K562 (cell line): ENCODE measurements around the gene ACKR2. TPM values are rescaled to one million over a fixed set of nuclear protein-coding genes. Genes with fewer than 3 reads are reported as not detected.

ENCODE experiments used
- BHLHE40 ChIP-seq: IDR thresholded peaks from 2 replicates; pipeline ENCODE4 v1.6.1; 2011; ENCODE audit warnings: low read length, improper control_type of control experiment
- DPF2 ChIP-seq: fragments of 450-650 bp; IDR thresholded peaks from 2 replicates; pipeline ENCODE4 v1.6.1; 2016
- FOSL1 ChIP-seq: fragments of 200-800 bp; sonication (Bioruptor generic); conservative IDR thresholded peaks from 2 replicates; pipeline ENCODE4 v1.6.1; 2016; ENCODE audit warnings: missing genetic modification characterization, missing compliant biosample characterization
- FOXA3 ChIP-seq, 2 experiments: fragments of 450-650 bp in 1 of 2; sonication (generic) in 1 of 2; formaldehyde crosslinking; IDR thresholded peaks in 1 of 2; conservative IDR thresholded peaks in 1 of 2; 2 replicates each; pipeline versions ENCODE4 v1.4.0 to v1.8.0; 2020 to 2022; ENCODE audit warnings: mild to moderate bottlenecking in 2 of 2, missing genetic modification reagents in 1 of 2
- FOXK1 ChIP-seq: sonication (generic); formaldehyde crosslinking; IDR thresholded peaks from 2 replicates; pipeline ENCODE4 v1.8.0; 2022; ENCODE audit warnings: missing genetic modification reagents, mild to moderate bottlenecking, borderline replicate concordance
- JUNB ChIP-seq: fragments of 450-650 bp; formaldehyde crosslinking; conservative IDR thresholded peaks from 2 replicates; pipeline ENCODE4 v1.4.0; 2020; ENCODE audit warnings: mild to moderate bottlenecking
- KHSRP ChIP-seq: fragments of 450-650 bp; IDR thresholded peaks from 2 replicates; pipeline ENCODE4 v1.6.1; 2017
- MAFG ChIP-seq: fragments of 450-650 bp; conservative IDR thresholded peaks from 2 replicates; pipeline ENCODE4 v1.6.1; 2016; ENCODE audit warnings: missing genetic modification characterization, missing compliant biosample characterization
- MEIS2 ChIP-seq: fragments of 450-650 bp; IDR thresholded peaks from 2 replicates; pipeline ENCODE4 v1.6.1; 2014; ENCODE audit warnings: mild to moderate bottlenecking; ENCODE audit not compliant: partially characterized antibody
- NR2C1 ChIP-seq, 2 experiments: fragments of 450-650 bp; IDR thresholded peaks; 2 replicates each; pipeline ENCODE4 v1.6.1; 2017; ENCODE audit warnings: mild to moderate bottlenecking in 2 of 2, antibody characterized with exemption in 1 of 2, inconsistent platforms in 1 of 2, missing compliant biosample characterization in 1 of 2, missing genetic modification characterization in 1 of 2
- NR4A1 ChIP-seq, 2 experiments: fragments of 250-450 bp in 1 of 2; fragments of 450-650 bp in 1 of 2; sonication (Bioruptor Pico) in 1 of 2; IDR thresholded peaks; 2 replicates each; pipeline versions ENCODE4 v1.4.0 to v1.6.1; 2016 to 2020; ENCODE audit warnings: mild to moderate bottlenecking in 2 of 2, missing compliant biosample characterization in 1 of 2, missing genetic modification characterization in 1 of 2, moderate library complexity in 1 of 2
- NRF1 ChIP-seq, 2 experiments: fragments of 450-650 bp; IDR thresholded peaks in 1 of 2; conservative IDR thresholded peaks in 1 of 2; 2 replicates each; pipeline ENCODE4 v1.6.1; 2014; ENCODE audit warnings: mild to moderate bottlenecking in 2 of 2
- POLR3A ChIP-seq: IDR thresholded peaks from 2 replicates; pipeline ENCODE4 v1.6.1; 2011; ENCODE audit warnings: borderline replicate concordance, mild to moderate bottlenecking, moderate library complexity; ENCODE audit not compliant: insufficient read length, insufficient read depth; ENCODE audit errors: extremely low read depth
- PRPF4 ChIP-seq: fragments of 200-400 bp; formaldehyde crosslinking; IDR thresholded peaks from one replicate; pipeline ENCODE4 v1.6.1; 2017; ENCODE audit warnings: low read length, low read depth, mild to moderate bottlenecking; ENCODE audit not compliant: insufficient read depth, poor library complexity, severe bottlenecking
- RFX1 ChIP-seq: fragments of 450-650 bp; IDR thresholded peaks from 2 replicates; pipeline ENCODE4 v1.6.1; 2016; ENCODE audit warnings: mild to moderate bottlenecking, moderate library complexity
- SMARCE1 ChIP-seq: fragments of 450-650 bp; IDR thresholded peaks from 2 replicates; pipeline ENCODE4 v1.7.1; 2016; ENCODE audit warnings: mild to moderate bottlenecking
- SRF ChIP-seq, 2 experiments: fragments of 250-450, 450-650 bp in 1 of 2; sonication (Bioruptor Pico) in 1 of 2; sonication (generic) in 1 of 2; formaldehyde crosslinking; IDR thresholded peaks; 2 replicates each; pipeline versions ENCODE4 v1.5.0 to v1.5.1; 2020 to 2022; ENCODE audit warnings: mild to moderate bottlenecking in 1 of 2, missing genetic modification reagents in 1 of 2
- STAT5A ChIP-seq: IDR thresholded peaks from 2 replicates; pipeline ENCODE4 v1.6.1; 2012; ENCODE audit warnings: low read length, inconsistent platforms, borderline replicate concordance
- TAF1 ChIP-seq: IDR thresholded peaks from 2 replicates; pipeline ENCODE4 v1.6.1; 2011; ENCODE audit warnings: mild to moderate bottlenecking, low read length, moderate library complexity; ENCODE audit not compliant: insufficient read depth, control insufficient read depth, severe bottlenecking; ENCODE audit errors: extremely low read depth
- ZEB2 ChIP-seq: fragments of 450-650 bp; IDR thresholded peaks from 2 replicates; pipeline ENCODE4 v1.6.1; 2016
- ZFP30 ChIP-seq: fragments of 250-450 bp; sonication (Bioruptor Pico); IDR thresholded peaks from 2 replicates; pipeline ENCODE4 v1.8.0; 2022; ENCODE audit warnings: moderate library complexity, mild to moderate bottlenecking, inconsistent platforms, borderline replicate concordance
- ZNF184 ChIP-seq: sonication (generic); formaldehyde crosslinking; IDR thresholded peaks from 2 replicates; pipeline ENCODE4 v1.5.0; 2020; ENCODE audit warnings: missing genetic modification reagents
- ZNF263 ChIP-seq: sonication (generic); formaldehyde crosslinking; IDR thresholded peaks from 2 replicates; pipeline ENCODE4 v1.8.0; 2022; ENCODE audit warnings: mild to moderate bottlenecking, missing genetic modification reagents, borderline replicate concordance
- ZNF311 ChIP-seq: fragments of 250-450 bp; sonication (Bioruptor Pico); IDR thresholded peaks from 2 replicates; pipeline ENCODE4 v1.4.0; 2020; ENCODE audit warnings: mild to moderate bottlenecking, moderate library complexity
- ZNF77 ChIP-seq: fragments of 250-450 bp; sonication (Bioruptor Pico); IDR thresholded peaks from 2 replicates; pipeline ENCODE4 v1.5.0; 2020
- polyA plus RNA-seq, 8 experiments: library from polyadenylated mRNA; depleted of rRNA in 4 of 8; stranded (reverse) in 5 of 8; unstranded in 3 of 8; fragments of >200 nt; fragmentation: Nextera tagmentation in 2 of 8; fragmentation: Illumina TruSeq in 1 of 8; extraction: Ambion mirVana in 2 of 8; extraction: Trizol in 1 of 8; gene quantifications; 2 replicates each; pipeline versions ENCODE4 v1.2.1 to v1.2.3, GENCODE V29; 2011 to 2014; ENCODE audit warnings: inconsistent platforms in 1 of 8, missing spikeins in 1 of 8
- total RNA-seq, 7 experiments: library from RNA; depleted of rRNA in 6 of 7; stranded (reverse); fragments of >200 nt in 6 of 7; fragmentation: Illumina TruSeq in 2 of 7; extraction: Trizol in 2 of 7; gene quantifications; 2 replicates each; pipeline versions ENCODE4 v1.2.1 to v1.2.3, GENCODE V29; 2011 to 2021; ENCODE audit warnings: low replicate concordance in 1 of 7
- TF ChIP-seq, protein P1 (sequence below), 3 experiments: IDR thresholded peaks in 2 of 3; conservative IDR thresholded peaks in 1 of 3; 2 replicates each; pipeline ENCODE4 v1.5.1; 2011 to 2012; ENCODE audit warnings: low read length in 3 of 3, mild to moderate bottlenecking in 3 of 3, control low read depth in 2 of 3, improper control_type of control experiment in 1 of 3, inconsistent platforms in 1 of 3, low read depth in 1 of 3, mixed read lengths in 1 of 3, moderate library complexity in 1 of 3; ENCODE audit not compliant: insufficient read depth in 2 of 3

Gene ACKR2
- total and polyA plus RNA-seq, 9 of the 15 experiments (the other 6 are each of a cell fraction or from before 2014, with no cell fraction given), result 0.03 to 0.69 (median 0.25) TPM; not detected in 1

DNA sequence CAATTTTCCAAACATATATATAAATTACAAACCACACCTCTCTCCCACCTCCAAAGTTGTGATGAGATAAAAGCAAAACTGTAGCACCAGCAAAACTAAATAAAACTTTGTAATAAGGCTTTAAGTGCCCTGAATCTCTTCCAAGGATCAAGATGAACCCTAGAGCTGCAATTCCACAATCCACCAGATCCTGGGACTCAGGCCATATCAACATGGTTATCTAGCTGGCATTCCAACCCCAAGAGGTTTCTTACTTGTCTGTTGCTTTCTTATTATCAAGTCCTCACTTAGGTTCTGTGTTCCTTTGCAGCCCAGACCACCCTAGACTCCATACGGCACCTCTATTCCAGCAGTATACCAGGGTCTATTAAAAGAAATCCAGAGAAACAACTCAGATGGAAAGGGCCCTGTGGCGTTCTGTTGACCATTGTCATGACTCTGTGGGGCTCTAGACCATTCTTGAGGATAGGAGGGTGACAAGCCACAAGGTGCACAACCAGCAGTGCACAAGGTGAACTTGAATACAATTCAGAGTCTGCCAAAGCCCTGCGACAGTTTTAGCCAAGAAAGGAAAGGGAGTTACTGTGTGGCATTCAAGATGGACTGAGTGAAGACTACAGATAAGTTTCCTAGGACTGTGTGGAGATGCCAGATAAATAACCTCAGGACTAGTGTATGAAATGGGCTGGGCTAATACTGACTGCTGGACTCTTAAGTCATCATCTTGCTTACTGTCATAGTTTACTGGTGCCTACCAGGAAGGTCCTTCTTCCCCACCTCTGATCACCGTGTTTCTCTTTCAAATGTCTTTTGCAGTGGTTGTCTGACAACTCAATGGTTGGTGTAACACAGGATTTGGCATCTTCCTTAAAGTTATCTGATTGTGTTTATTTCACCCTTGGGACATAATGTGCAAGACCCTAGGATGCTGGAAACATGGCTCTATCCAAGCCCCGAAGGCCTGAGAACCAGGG, 27.2 kb downstream of the ACKR2 start (continued):
- TF ChIP-seq FOXA3 (CRISPR knock-in tag; conservative IDR thresholded peaks at IDR 0.05 in 1 of 2, IDR thresholded peaks at IDR 0.05 in 1 of 2) (0 out of 4 replicates have a peak, but pooled peaks of 1 of the 2 experiments have one; percentile 48), MAFG (tag) (no peak), FOSL1 (tag) (peak; percentile 63), KHSRP (peak; percentile 69), ZNF77 (no peak), FOXK1 (CRISPR knock-in tag) (0 out of 2 replicates have a peak, but pooled peaks have one; percentile 51), JUNB (CRISPR knock-in tag) (no peak), NR4A1 (CRISPR knock-in tag; IDR thresholded peaks at IDR 0.05) (no peak), NR4A1 (tag; IDR thresholded peaks at IDR 0.05) (peak; percentile 86), TAF1 (no peak), RFX1 (no peak), ZNF184 (CRISPR knock-in tag) (no peak), SRF (CRISPR knock-in tag; IDR thresholded peaks at IDR 0.05) (peak in 1 of 2 experiments; percentile 85; a peak in 1 of 4 replicates), ZNF311 (CRISPR knock-in tag) (peak; percentile 64; the same call in 1 of the 2 replicates), PRPF4 (no peak), NR2C1 (IDR thresholded peaks at IDR 0.05) (no peak), NR2C1 (tag; IDR thresholded peaks at IDR 0.05) (0 out of 2 replicates have a peak, but pooled peaks have one; percentile 37), MEIS2 (peak; percentile 62), ZFP30 (CRISPR knock-in tag) (no peak), STAT5A (peak; percentile 92), NRF1 (conservative IDR thresholded peaks at IDR 0.05 in 1 of 2, IDR thresholded peaks at IDR 0.05 in 1 of 2) (peak in 1 of 2 experiments; percentile 13; a peak in 1 of 4 replicates), SMARCE1 (peak; percentile 93), ZEB2 (peak; percentile 84), ZNF263 (CRISPR knock-in tag) (peak; percentile 58; the same call in 1 of the 2 replicates), POLR3A (no peak), BHLHE40 (peak; percentile 53; the same call in 1 of the 2 replicates), DPF2 (peak; percentile 97)
- TF ChIP-seq, protein P1, sequence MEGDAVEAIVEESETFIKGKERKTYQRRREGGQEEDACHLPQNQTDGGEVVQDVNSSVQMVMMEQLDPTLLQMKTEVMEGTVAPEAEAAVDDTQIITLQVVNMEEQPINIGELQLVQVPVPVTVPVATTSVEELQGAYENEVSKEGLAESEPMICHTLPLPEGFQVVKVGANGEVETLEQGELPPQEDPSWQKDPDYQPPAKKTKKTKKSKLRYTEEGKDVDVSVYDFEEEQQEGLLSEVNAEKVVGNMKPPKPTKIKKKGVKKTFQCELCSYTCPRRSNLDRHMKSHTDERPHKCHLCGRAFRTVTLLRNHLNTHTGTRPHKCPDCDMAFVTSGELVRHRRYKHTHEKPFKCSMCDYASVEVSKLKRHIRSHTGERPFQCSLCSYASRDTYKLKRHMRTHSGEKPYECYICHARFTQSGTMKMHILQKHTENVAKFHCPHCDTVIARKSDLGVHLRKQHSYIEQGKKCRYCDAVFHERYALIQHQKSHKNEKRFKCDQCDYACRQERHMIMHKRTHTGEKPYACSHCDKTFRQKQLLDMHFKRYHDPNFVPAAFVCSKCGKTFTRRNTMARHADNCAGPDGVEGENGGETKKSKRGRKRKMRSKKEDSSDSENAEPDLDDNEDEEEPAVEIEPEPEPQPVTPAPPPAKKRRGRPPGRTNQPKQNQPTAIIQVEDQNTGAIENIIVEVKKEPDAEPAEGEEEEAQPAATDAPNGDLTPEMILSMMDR (IDR thresholded peaks at IDR 0.05 in 2 of 3, conservative IDR thresholded peaks at IDR 0.05 in 1 of 3; ENCODE audit: insufficient read depth in 2 of 3, low read depth in 1 of 3, low read length in 3 of 3), result peak in 2 of 3 experiments; percentile 17 to 35; a peak in 3 of 6 replicates
